Smooth muscle cell (in vitro differentiated cells): Measurements from ENCODE around the gene NAGPA. TPM values are rescaled to one million over a fixed set of nuclear protein-coding genes. Genes with fewer than 3 reads are reported as not detected.

Experiments used
- DNase-seq: peaks from one replicate; lab custom pipeline; 2025; ENCODE audit not compliant: unreplicated experiment; lab: John Stamatoyannopoulos, UW
- H2AFZ ChIP-seq: fragments of 200-600 bp; sonication (generic); 2 replicates; pipeline ENCODE4 v1.6.0; 2016; ENCODE audit warnings: antibody characterized with exemption, low read depth, mild to moderate bottlenecking
- H3F3A ChIP-seq: fragments of 200-600 bp; sonication (generic); 2 replicates; pipeline ENCODE4 v1.6.0; 2017; ENCODE audit warnings: antibody characterized with exemption, low read depth
- H3K27ac ChIP-seq: fragments of 200-600 bp; sonication (generic); 2 replicates; pipeline ENCODE4 v1.5.1; 2016; ENCODE audit warnings: low read depth, mild to moderate bottlenecking
- H3K27me3 ChIP-seq: fragments of 200-600 bp; sonication (generic); 2 replicates; pipeline ENCODE4 v1.6.1; 2016; ENCODE audit warnings: low read depth, mild to moderate bottlenecking
- H3K36me3 ChIP-seq: fragments of 200-600 bp; sonication (generic); 2 replicates; pipeline ENCODE4 v1.5.1; 2016; ENCODE audit warnings: low read depth
- H3K4me1 ChIP-seq: fragments of 200-600 bp; sonication (generic); 2 replicates; pipeline ENCODE4 v1.5.1; 2016; ENCODE audit warnings: low read depth
- H3K4me2 ChIP-seq: fragments of 200-600 bp; sonication (generic); 2 replicates; pipeline ENCODE4 v1.6.0; 2016; ENCODE audit warnings: mild to moderate bottlenecking
- H3K4me3 ChIP-seq: fragments of 200-600 bp; sonication (generic); 2 replicates; pipeline ENCODE4 v1.5.1; 2016; ENCODE audit warnings: mild to moderate bottlenecking
- H3K79me2 ChIP-seq: fragments of 200-600 bp; sonication (generic); 2 replicates; pipeline ENCODE4 v1.6.0; 2016; ENCODE audit warnings: low read depth, mild to moderate bottlenecking
- H3K9ac ChIP-seq: fragments of 200-600 bp; sonication (generic); 2 replicates; pipeline ENCODE4 v1.6.0; 2016; ENCODE audit warnings: low read depth
- H3K9me3 ChIP-seq: fragments of 200-600 bp; sonication (generic); replicated peaks from 2 replicates; pipeline ENCODE4 v1.5.1; 2016; ENCODE audit warnings: low read depth
- H4K20me1 ChIP-seq: fragments of 200-600 bp; sonication (generic); 2 replicates; pipeline ENCODE4 v1.6.0; 2016; ENCODE audit warnings: low read depth
- CTCF ChIP-seq: fragments of 200-600 bp; sonication (generic); IDR thresholded peaks from 2 replicates; pipeline ENCODE4 v1.5.1; 2017; ENCODE audit warnings: borderline replicate concordance, mild to moderate bottlenecking, antibody characterized with exemption; ENCODE audit not compliant: insufficient read depth, poor library complexity, severe bottlenecking
- WGBS: methylation state at CpG from one replicate; pipeline ENCODE4 v1.1.7; 2016; ENCODE audit warnings: low lambda C conversion rate; 5-methylcytosine and 5-hydroxymethylcytosine counted together
- polyA plus RNA-seq: library from polyadenylated mRNA; unstranded; fragments of >200 nt; fragmentation: Nextera tagmentation; extraction: Ambion mirVana; gene quantifications from 2 replicates; pipeline ENCODE4 v1.2.1, GENCODE V29; 2016
- total RNA-seq: library from RNA; depleted of rRNA; stranded (reverse); fragments of >200 nt; gene quantifications from 2 replicates; pipeline ENCODE4 v1.2.3, GENCODE V29; 2014

Gene NAGPA
- total and polyA plus RNA-seq, 2 experiments from 2014 or later: 3.8 to 5.4 TPM

- H3K27ac ChIP-seq: no peak overlapping the region
- no peak for TF ChIP-seq CTCF
- no peaks in the 10 kb centered on the region for H3F3A ChIP-seq
- H3K9ac ChIP-seq: no peak overlapping the region
- no peaks in the 10 kb centered on the region for H3K9me3 ChIP-seq
- peaks cover 18% of the 10 kb centered on the region for H3K27me3 ChIP-seq
- no peaks in the 10 kb centered on the region for H3K4me1 ChIP-seq
- no peaks in the 10 kb centered on the region for H3K79me2 ChIP-seq
- no peaks in the 10 kb centered on the region for H4K20me1 ChIP-seq
- no peak overlapping the region for H3K4me3 ChIP-seq
- 79% methylated on average over 20 of the region's 20 CpGs for WGBS
- H3K4me2 ChIP-seq: no peak overlapping the region
- DNase-seq: no peak
- H2AFZ ChIP-seq: no peak overlapping the region
- H3K36me3 ChIP-seq: no peaks in the 10 kb centered on the region
These were observed 51.5 kb downstream of the NAGPA start for GRCh38 chr16:4982056-4982867.

- no peak overlapping the region for H2AFZ ChIP-seq
- TF ChIP-seq CTCF: no peak
- H3K4me3 ChIP-seq: no peak overlapping the region
- no peak for DNase-seq
- no peak overlapping the region for H3K27ac ChIP-seq
- H3K79me2 ChIP-seq: no peaks in the 10 kb centered on the region
- H3K27me3 ChIP-seq: peaks cover 10% of the 10 kb centered on the region
- H4K20me1 ChIP-seq: no peaks in the 10 kb centered on the region
- 84% methylated on average over 6 of the region's 7 CpGs for WGBS
- no peaks in the 10 kb centered on the region for H3K9me3 ChIP-seq
- no peak overlapping the region for H3K4me2 ChIP-seq
- H3K9ac ChIP-seq: no peak overlapping the region
- H3K4me1 ChIP-seq: no peaks in the 10 kb centered on the region
- H3K36me3 ChIP-seq: no peaks in the 10 kb centered on the region
- H3F3A ChIP-seq: no peaks in the 10 kb centered on the region
These were observed 52.3 kb downstream of the NAGPA start for GRCh38 chr16:4981473-4981872.

- Histone ChIP-seq H3F3A (no peaks in the 10 kb centered on the region), H3K4me1 (no peaks in the 10 kb centered on the region), H2AFZ (no peak overlapping the region), H3K9ac (no peak overlapping the region), H3K27ac (no peak overlapping the region), H3K79me2 (no peaks in the 10 kb centered on the region), H3K4me3 (no peak overlapping the region), H3K4me2 (no peak overlapping the region), H4K20me1 (no peaks in the 10 kb centered on the region), H3K27me3 (peaks cover 2% of the 10 kb centered on the region), H3K36me3 (no peaks in the 10 kb centered on the region), H3K9me3 (no peaks in the 10 kb centered on the region)
- 90% methylated on average over 10 of the region's 10 CpGs for WGBS
- no peak for DNase-seq
- TF ChIP-seq CTCF: no peak
These were observed 53.0 kb downstream of the NAGPA start for GRCh38 chr16:4980691-4981090.
